Skeletal muscle satellite cell (primary cell): ENCODE data around the gene GPR149. TPM values are rescaled to one million over a fixed set of nuclear protein-coding genes. Genes with fewer than 3 reads are reported as not detected.
"Not testable (repeated sequence)": the region's sequence is repeated elsewhere in the genome, so short reads cannot be mapped to it uniquely, and the experiment has no call there.

ENCODE experiments used
- H3K27me3 ChIP-seq: 2 replicates; pipeline ENCODE4 v1.7.0; 2013; ENCODE audit warnings: low read length; ENCODE audit not compliant: control insufficient read depth, insufficient read depth
- H3K36me3 ChIP-seq: 2 replicates; pipeline ENCODE4 v1.7.0; 2013; ENCODE audit warnings: mild to moderate bottlenecking, control low read depth, low read length; ENCODE audit not compliant: insufficient read depth
- H3K4me1 ChIP-seq: 2 replicates; pipeline ENCODE4 v1.7.0; 2013; ENCODE audit warnings: low read length; ENCODE audit not compliant: control insufficient read depth, insufficient read depth
- H3K4me2 ChIP-seq: 2 replicates; pipeline ENCODE4 v1.7.0; 2013; ENCODE audit warnings: mild to moderate bottlenecking, low read length
- H3K4me3 ChIP-seq: 2 replicates; pipeline ENCODE4 v1.7.0; 2013; ENCODE audit warnings: low read length
- H3K9ac ChIP-seq: 2 replicates; pipeline ENCODE4 v1.7.0; 2013; ENCODE audit warnings: mild to moderate bottlenecking, low read depth, low read length, moderate library complexity
- H3K9me3 ChIP-seq: replicated peaks from 2 replicates; pipeline ENCODE4 v1.7.0; 2013; ENCODE audit warnings: mild to moderate bottlenecking, control low read depth, low read length
- total RNA-seq: library from RNA; depleted of rRNA; stranded (reverse); fragments of >200 nt; gene quantifications from 2 replicates; pipeline ENCODE4 v1.2.3, GENCODE V29; 2012; rRNA removed

Gene GPR149, protein sequence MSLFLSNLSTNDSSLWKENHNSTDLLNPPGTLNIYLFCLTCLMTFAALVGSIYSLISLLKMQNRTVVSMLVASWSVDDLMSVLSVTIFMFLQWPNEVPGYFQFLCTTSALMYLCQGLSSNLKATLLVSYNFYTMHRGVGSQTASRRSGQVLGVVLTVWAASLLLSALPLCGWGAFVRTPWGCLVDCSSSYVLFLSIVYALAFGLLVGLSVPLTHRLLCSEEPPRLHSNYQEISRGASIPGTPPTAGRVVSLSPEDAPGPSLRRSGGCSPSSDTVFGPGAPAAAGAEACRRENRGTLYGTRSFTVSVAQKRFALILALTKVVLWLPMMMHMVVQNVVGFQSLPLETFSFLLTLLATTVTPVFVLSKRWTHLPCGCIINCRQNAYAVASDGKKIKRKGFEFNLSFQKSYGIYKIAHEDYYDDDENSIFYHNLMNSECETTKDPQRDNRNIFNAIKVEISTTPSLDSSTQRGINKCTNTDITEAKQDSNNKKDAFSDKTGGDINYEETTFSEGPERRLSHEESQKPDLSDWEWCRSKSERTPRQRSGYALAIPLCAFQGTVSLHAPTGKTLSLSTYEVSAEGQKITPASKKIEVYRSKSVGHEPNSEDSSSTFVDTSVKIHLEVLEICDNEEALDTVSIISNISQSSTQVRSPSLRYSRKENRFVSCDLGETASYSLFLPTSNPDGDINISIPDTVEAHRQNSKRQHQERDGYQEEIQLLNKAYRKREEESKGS
- total RNA-seq: not detected in 2 replicates

DNA sequence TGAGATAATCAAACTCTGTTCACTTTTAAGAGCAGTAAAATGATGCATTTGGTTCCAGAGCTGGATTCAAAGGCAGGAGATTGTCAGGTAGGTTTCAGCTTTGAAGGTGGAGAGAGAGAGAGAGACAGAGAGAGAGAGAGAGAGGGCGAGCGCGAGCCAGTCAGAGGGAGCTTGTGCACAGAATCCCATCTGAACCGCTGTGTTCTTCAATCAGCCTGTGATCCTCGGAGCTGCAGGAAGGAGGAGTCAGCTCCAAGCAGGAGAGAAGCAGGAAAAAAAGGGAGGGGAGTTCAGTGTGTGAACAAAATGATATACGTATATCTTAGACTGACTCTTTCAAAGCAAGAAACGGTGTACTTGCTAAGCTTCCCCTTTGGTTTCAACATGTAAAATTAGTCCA, at the start of gene GPR149:
GPR149 (minus strand) TSS at position 177 of the 400 bp plus-strand sequence. CDS start 575 bp downstream, outside the sequence.
- Histone ChIP-seq H3K27me3 (peaks cover 40% of the 10 kb centered on the region), H3K4me3 (peak within 1 kb of the TSS; percentile 62), H3K36me3 (no peaks in the 10 kb centered on the region), H3K9ac (no peak within 1 kb of the TSS), H3K4me2 (peak within 1 kb of the TSS; percentile 81), H3K9me3 (no peaks in the 10 kb centered on the region), H3K4me1 (peaks cover 12% of the 10 kb centered on the region)

DNA sequence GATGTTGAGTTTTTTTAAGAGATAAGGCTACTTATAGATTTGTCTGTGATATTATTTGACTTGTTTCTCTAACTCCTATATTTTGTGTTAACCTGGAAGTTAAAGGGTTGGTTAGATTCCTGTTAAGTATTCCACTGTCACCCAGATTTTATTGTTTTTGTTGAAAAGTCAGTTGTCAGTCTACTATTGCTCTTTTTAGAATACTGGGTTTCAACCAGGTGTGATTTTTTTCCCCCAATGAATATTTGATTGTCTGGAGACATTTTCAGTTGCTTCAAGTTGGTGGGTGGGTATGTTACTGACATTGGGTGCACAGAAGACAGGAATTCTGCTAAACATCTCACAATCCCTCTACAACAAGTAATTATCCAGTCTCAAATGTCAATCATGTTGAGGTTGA, 43.8 kb upstream of the GPR149 start:
- H3K4me2 ChIP-seq: no peak overlapping the region

DNA sequence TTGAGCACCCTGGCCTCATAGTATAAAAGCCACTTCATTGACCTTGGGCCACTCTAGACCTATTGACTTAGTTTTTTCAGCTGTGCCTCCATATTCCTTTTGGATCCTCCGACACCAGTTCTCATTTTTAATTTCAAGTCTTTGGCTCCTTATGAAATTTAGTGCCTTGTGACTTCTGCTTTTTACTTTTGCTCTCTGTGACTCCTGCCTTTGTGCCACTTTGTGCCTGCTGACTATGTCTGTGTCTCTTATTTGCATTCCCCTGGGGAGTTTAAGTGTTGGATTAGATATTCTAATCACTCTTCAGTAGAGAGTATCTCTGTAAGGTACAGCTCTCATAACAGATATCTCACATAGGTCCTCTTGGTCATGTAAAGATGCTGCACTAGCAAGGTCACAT, 39.6 kb upstream of the GPR149 start:
- Histone ChIP-seq H3K9me3 (no peaks in the 10 kb centered on the region), H3K36me3 (no peaks in the 10 kb centered on the region), H3K4me2 (no peak overlapping the region), H3K4me1 (no peaks in the 10 kb centered on the region), H3K9ac (no peak overlapping the region), H3K4me3 (no peak overlapping the region), H3K27me3 (no peaks in the 10 kb centered on the region)

More for the DNA sequence above, 43.8 kb upstream of the GPR149 start:
- Histone ChIP-seq H3K9me3 (no peaks in the 10 kb centered on the region), H3K36me3 (no peaks in the 10 kb centered on the region), H3K9ac (no peak overlapping the region), H3K4me1 (no peaks in the 10 kb centered on the region), H3K4me3 (no peak overlapping the region), H3K27me3 (no peaks in the 10 kb centered on the region)

DNA sequence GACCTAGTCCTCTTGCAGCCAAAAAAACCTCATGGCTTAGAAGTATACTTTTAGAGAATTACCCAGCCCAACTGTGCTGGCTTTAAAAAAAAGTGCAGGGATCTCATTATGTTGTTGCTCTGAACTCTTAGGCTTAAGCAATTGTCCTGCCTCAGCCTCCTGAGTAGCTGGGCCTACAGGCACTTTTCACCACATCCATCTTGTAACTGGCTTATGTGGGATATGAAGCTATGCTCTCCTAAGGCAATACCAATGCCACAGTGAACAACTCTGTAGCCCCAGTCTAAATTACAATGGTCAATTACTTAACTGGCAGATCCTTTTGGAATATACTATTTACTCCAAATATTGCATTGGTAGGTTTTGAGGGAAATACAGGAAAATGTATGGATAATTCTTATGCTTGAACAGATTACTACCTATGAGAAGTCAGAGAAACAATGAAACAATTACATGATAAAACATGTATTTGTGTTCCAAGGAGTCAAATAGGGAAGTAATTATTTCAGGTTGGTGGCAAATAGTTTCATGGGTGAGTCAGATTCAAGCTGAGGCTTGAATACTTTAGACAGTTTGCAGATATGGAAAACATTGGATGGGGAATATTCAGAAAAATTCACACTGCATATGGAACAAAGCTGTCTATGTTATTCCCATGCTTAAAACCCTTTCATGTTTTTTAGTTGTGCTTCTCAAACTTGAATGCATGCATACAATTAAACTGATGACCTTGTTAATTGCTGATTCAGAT, 34.6 kb upstream of the GPR149 start:
- no peak overlapping the region for H3K9ac ChIP-seq

DNA sequence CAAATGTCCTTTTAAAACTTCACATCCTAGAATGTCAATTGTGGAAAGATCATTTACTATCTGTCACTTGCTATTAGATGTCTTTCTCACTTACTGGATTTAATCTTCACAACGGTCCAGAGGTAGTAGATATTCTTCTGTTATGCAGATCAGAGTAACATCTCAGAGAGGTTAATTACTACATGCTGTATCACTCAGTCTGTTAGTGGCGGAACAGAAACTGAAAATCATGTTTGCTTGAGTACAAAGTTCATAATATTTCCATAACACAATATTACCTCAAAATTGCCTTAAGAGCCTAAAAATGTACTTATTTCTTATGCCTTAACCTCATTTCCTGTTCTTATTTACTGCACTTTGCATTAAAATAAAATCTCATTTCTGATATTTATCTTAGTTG, 28.6 kb upstream of the GPR149 start:
- Histone ChIP-seq H3K27me3 (no peaks in the 10 kb centered on the region), H3K9me3 (no peaks in the 10 kb centered on the region), H3K4me1 (no peaks in the 10 kb centered on the region), H3K36me3 (no peaks in the 10 kb centered on the region), H3K9ac (no peak overlapping the region), H3K4me3 (no peak overlapping the region), H3K4me2 (no peak overlapping the region)

More for the DNA sequence above, 34.6 kb upstream of the GPR149 start:
- Histone ChIP-seq H3K36me3 (no peaks in the 10 kb centered on the region), H3K27me3 (no peaks in the 10 kb centered on the region), H3K9me3 (no peaks in the 10 kb centered on the region), H3K4me1 (no peaks in the 10 kb centered on the region), H3K4me3 (no peak overlapping the region), H3K4me2 (no peak overlapping the region)

DNA sequence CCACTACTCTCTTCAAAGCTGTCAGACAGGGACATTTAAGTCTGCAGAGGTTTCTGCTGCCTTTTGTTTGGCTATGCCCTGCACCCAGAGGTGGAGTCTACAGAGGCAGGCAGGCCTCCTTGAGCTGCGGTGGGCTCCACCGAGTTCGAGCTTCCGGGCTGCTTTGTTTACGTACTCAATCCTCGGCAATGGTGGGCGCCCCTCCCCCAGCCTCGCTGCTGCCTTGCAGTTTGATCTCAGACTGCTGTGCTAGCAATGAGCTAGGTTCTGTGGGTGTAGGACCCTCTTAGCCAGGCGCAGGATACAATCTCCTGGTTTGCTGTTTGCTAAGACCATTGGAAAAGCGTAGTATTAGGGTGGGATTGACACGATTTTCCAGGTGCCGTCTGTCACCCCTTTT, 9.1 kb upstream of the GPR149 start:
- not testable (repeated sequence) for H3K9ac ChIP-seq, H3K4me3 ChIP-seq, H3K4me1 ChIP-seq, H3K4me2 ChIP-seq, H3K9me3 ChIP-seq, H3K36me3 ChIP-seq, H3K27me3 ChIP-seq

DNA sequence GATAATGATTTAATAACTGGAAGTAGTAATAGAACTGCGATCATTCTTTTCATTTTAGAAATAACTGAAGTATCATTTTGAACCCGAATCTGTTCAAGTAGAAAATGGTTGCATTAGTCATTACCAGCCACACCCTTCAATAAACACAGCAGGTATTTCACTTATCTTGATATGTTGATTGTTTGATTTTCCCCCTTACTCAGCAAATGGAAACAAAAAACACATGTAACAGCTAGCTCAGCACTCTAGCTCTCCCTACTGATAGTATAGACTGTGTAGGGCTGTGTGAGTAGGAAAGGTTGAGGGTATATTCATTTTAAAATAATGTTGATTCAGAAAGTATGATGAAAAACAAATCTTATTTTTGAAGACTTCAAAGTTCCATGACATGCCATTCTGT, 1.1 kb upstream of the GPR149 start:
- Histone ChIP-seq H3K4me3 (no peak overlapping the region), H3K4me1 (peaks cover 12% of the 10 kb centered on the region), H3K9ac (no peak overlapping the region), H3K27me3 (peaks cover 40% of the 10 kb centered on the region), H3K4me2 (no peak overlapping the region), H3K36me3 (no peaks in the 10 kb centered on the region), H3K9me3 (no peaks in the 10 kb centered on the region)

DNA sequence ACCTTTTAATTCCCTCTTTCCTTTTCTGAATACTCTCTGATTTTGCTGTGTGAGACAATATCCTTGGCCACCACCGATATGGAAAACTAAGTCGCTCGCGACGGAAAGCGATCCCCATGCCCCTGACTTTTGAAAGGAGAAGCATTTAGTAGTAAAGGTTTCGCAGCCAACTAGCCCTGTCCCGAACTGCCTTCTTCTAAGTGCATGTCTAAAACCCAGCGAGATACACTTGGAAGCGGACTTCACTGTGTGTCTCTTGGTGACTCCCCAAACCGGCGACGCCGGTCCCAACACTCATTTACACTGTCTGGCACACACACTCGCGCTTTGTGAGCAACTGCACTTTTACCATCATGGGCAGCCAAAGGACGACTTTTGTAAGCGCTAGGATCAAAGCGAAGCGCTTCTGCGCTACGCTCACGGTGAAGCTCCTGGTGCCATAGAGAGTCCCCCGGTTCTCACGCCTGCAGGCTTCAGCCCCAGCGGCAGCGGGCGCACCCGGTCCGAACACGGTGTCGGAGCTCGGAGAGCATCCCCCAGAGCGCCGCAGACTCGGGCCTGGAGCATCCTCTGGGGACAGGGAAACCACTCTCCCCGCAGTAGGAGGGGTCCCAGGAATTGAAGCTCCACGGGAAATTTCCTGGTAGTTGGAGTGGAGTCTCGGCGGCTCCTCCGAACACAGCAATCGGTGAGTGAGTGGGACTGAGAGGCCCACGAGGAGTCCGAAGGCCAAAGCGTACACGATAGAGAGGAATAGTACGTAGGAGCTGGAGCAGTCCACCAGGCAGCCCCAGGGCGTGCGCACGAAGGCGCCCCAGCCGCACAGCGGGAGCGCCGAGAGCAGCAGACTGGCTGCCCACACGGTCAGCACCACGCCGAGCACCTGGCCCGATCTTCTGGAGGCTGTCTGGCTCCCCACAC, 1.4 kb downstream of the GPR149 start:
- peaks cover 12% of the 10 kb centered on the region for H3K4me1 ChIP-seq
- peak overlapping the region; percentile 62 for H3K4me3 ChIP-seq
- no peak overlapping the region for H3K9ac ChIP-seq
- H3K9me3 ChIP-seq: no peaks in the 10 kb centered on the region
- H3K4me2 ChIP-seq: peak overlapping the region; percentile 81
- H3K27me3 ChIP-seq: peaks cover 40% of the 10 kb centered on the region
- H3K36me3 ChIP-seq: no peaks in the 10 kb centered on the region

DNA sequence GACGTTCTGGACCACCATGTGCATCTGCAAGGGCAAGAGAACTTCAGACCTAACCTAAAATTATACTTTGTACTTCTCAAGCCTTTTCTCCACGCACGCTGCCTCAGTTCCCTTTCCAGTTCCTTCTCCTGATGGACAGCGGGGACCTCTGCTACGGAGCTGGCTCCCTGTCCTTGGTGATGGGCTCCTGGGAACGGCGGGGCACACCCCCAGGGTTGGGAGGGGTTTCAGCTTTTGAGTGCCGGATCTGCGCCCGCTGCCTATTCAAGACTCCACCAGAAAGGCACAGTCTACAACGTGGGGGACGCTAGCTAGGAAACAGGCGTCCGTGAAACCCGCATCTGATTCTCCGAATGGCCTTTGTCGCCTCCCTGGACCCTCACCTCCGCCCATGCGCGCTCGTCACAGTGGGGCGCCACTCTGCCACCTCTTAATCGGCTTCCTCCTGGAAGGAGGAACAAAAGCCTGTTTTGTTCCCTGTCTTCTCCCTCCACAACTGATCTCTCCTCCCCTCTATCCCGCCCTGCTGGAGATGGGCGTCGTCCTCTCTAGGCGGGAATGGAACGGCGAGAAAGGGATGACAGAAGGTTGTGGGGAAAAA, 2.2 kb downstream of the GPR149 start:
- Histone ChIP-seq H3K4me1 (peaks cover 12% of the 10 kb centered on the region), H3K4me2 (peak overlapping the region; percentile 81), H3K36me3 (no peaks in the 10 kb centered on the region), H3K9me3 (no peaks in the 10 kb centered on the region), H3K27me3 (peaks cover 40% of the 10 kb centered on the region), H3K4me3 (peak overlapping the region; percentile 62), H3K9ac (no peak overlapping the region)

DNA sequence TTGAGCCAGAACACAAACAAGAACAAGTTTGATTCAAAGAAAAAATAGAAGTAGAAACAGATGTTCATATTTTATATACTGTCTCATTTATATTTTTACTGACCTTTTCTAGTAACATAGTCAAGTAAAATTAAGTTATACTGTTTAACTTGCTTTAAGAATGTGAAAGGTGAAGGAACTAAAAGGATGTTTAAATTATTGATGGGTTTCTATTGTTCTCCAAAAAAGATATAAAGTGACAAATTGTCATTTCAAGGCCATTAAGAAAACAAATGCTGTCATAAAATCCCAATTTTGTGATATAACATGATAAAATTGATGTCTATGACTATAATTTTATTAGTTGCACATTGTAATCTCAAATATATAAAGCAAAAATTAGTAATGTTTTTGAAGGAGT, 7.3 kb downstream of the GPR149 start:
- Histone ChIP-seq H3K4me1 (no peaks in the 10 kb centered on the region), H3K27me3 (peaks cover 14% of the 10 kb centered on the region), H3K36me3 (no peaks in the 10 kb centered on the region), H3K4me3 (no peak overlapping the region), H3K9ac (no peak overlapping the region), H3K9me3 (no peaks in the 10 kb centered on the region), H3K4me2 (no peak overlapping the region)
